Dermis microvascular lymphatic vessel endothelial cell (primary cell): ENCODE measurements around the gene LMOD3. TPM values are rescaled to one million over a fixed set of nuclear protein-coding genes. Genes with fewer than 3 reads are reported as not detected.

Source experiments
- DNase-seq, 2 donors: peaks; one replicate each; pipeline versions ENCODE4 v3.0.0 to v3.0.0-alpha.2; 2010; ENCODE audit warnings: low read depth in 2 of 2
- total RNA-seq: library from RNA; depleted of rRNA; stranded (reverse); fragments of >200 nt; gene quantifications from 2 replicates; pipeline ENCODE4 v1.2.1, GENCODE V29; 2014

LMOD3 gene
- total RNA-seq, 1 donor from 2014 or later, result not detected

- no peak for DNase-seq
Measured at GRCh38 chr3:69063636-69064035, 58.8 kb downstream of the LMOD3 start.

- no peak for DNase-seq
Measured at GRCh38 chr3:69059688-69060087, 62.7 kb downstream of the LMOD3 start.

- DNase-seq, result no peak
Measured at GRCh38 chr3:69058947-69059224, 63.5 kb downstream of the LMOD3 start.

- DNase-seq, result no peak
Measured at GRCh38 chr3:69058180-69058946, 64.0 kb downstream of the LMOD3 start.

Other genes starting within 250 kb of the LMOD3 start
- not detected in 2 replicates for gene TAFA4, start 190.0 kb downstream of the LMOD3 start, total RNA-seq
- gene EOGT, start 108.9 kb downstream of the LMOD3 start, total RNA-seq, result 38.6 and 41.3 TPM in 2 replicates
- gene TMF1, start 70.3 kb downstream of the LMOD3 start, total RNA-seq, result 20.9 and 22.3 TPM in 2 replicates
- 55.8 and 59.2 TPM in 2 replicates for gene UBA3, start 42.2 kb downstream of the LMOD3 start, total RNA-seq
- gene ARL6IP5, start 37.7 kb downstream of the LMOD3 start, total RNA-seq, result 65.5 and 77.4 TPM in 2 replicates